GM12878 (cell line): ENCODE measurements around the gene TLE7. TPM values are rescaled to one million over a fixed set of nuclear protein-coding genes. Genes with fewer than 3 reads are reported as not detected.

Source experiments
- ATF7 ChIP-seq: fragments of 450-650 bp; IDR thresholded peaks from 2 replicates; pipeline ENCODE4 v1.6.1; 2016; ENCODE audit warnings: low read depth, mild to moderate bottlenecking
- E4F1 ChIP-seq: fragments of 450-650 bp; IDR thresholded peaks from 2 replicates; pipeline ENCODE4 v1.6.1; 2018; ENCODE audit warnings: borderline replicate concordance, mild to moderate bottlenecking; ENCODE audit not compliant: partially characterized antibody
- MTA2 ChIP-seq: fragments of 450-650 bp; IDR thresholded peaks from 2 replicates; pipeline ENCODE4 v1.6.1; 2016; ENCODE audit warnings: low read depth, mild to moderate bottlenecking, moderate library complexity
- RELA ChIP-seq: fragments of 450-650 bp; IDR thresholded peaks from 2 replicates; pipeline ENCODE4 v1.8.0; 2014; ENCODE audit warnings: borderline replicate concordance; ENCODE audit not compliant: partially characterized antibody
- SP1 ChIP-seq: IDR thresholded peaks from one replicate; pipeline ENCODE4 v1.6.1; 2011; ENCODE audit warnings: low read depth, low read length
- ZBTB11 ChIP-seq: fragments of 450-650 bp; formaldehyde crosslinking; IDR thresholded peaks from 2 replicates; pipeline ENCODE4 v1.5.0; 2022; ENCODE audit warnings: mild to moderate bottlenecking, missing genetic modification characterization
- polyA plus RNA-seq, 11 experiments: library from polyadenylated mRNA; depleted of rRNA in 4 of 11; unstranded in 6 of 11; stranded (reverse) in 5 of 11; fragments of >200 nt; fragmentation: Nextera tagmentation in 4 of 11; fragmentation: Illumina TruSeq in 1 of 11; extraction: Ambion mirVana in 4 of 11; extraction: Trizol in 1 of 11; gene quantifications; 1 replicate in 1 of 11; 2 replicates in 10 of 11; pipeline versions ENCODE4 v1.2.1 to v1.2.3, GENCODE V29; 2011 to 2016; ENCODE audit warnings: inconsistent platforms in 2 of 11, missing spikeins in 2 of 11, low read depth in 1 of 11
- total RNA-seq, 4 experiments: library from RNA; depleted of rRNA in 3 of 4; stranded (reverse); fragments of >200 nt in 3 of 4; fragmentation: Illumina TruSeq in 1 of 4; extraction: Trizol in 1 of 4; gene quantifications; 2 replicates each; pipeline versions ENCODE4 v1.2.1 to v1.2.3, GENCODE V29; 2013 to 2021

The TLE7 gene
- total and polyA plus RNA-seq, 10 of the 15 experiments (the other 5 are each of a cell fraction or from before 2014, with no cell fraction given): not detected

- TF ChIP-seq ZBTB11 (no peak), MTA2 (no peak), E4F1 (no peak), SP1 (no peak), ATF7 (no peak), RELA (no peak)
These were observed 32.7 kb downstream of the TLE7 start (continued) for GRCh38 chr16:71409011-71409775.
